Retina (tissue), 1 donor: ENCODE results near the gene NRK.
"Not testable (repeated sequence)": the region's sequence is repeated elsewhere in the genome, so short reads cannot be mapped to it uniquely, and the experiment has no call there.

Experiments
- DNase-seq: peaks from one replicate; pipeline ENCODE4 v3.0.0-alpha.2; 2016

The NRK gene

GRCh38 chrX:105822138-105823091 lies at the start of gene NRK:
NRK (plus strand) TSS chrX:105822539; CDS start chrX:105822846, 307 bp downstream.
- DNase-seq, result peak; percentile 67

- no peak for DNase-seq
These were observed 48.5 kb upstream of the NRK start for GRCh38 chrX:105773801-105774200.

GRCh38 chrX:105775679-105776078 lies 46.7 kb upstream of the NRK start:
- no peak for DNase-seq

GRCh38 chrX:105781804-105782203 lies 40.5 kb upstream of the NRK start:
- DNase-seq, result no peak

- DNase-seq, result not testable (repeated sequence)
These were observed 25.5 kb upstream of the NRK start for GRCh38 chrX:105796877-105797276.

- no peak for DNase-seq
These were observed 18.4 kb upstream of the NRK start for GRCh38 chrX:105803891-105804290.

GRCh38 chrX:105805655-105806054 lies 16.7 kb upstream of the NRK start:
- DNase-seq, result not testable (repeated sequence)

GRCh38 chrX:105816517-105816916 lies 5.8 kb upstream of the NRK start:
- no peak for DNase-seq

- no peak for DNase-seq
These were observed 2.1 kb upstream of the NRK start for GRCh38 chrX:105820247-105820646.

- DNase-seq, result peak; percentile 61
These were observed 743 bp upstream of the NRK start for GRCh38 chrX:105821471-105822121.

GRCh38 chrX:105823092-105823455 lies 735 bp downstream of the NRK start:
- DNase-seq, result no peak

- DNase-seq, result no peak
These were observed 6.7 kb downstream of the NRK start for GRCh38 chrX:105829011-105829410.

GRCh38 chrX:105837232-105837631 lies 14.9 kb downstream of the NRK start:
- DNase-seq, result peak; percentile 42

GRCh38 chrX:105845631-105846030 lies 23.3 kb downstream of the NRK start:
- DNase-seq, result no peak

GRCh38 chrX:105850100-105850499 lies 27.8 kb downstream of the NRK start:
- DNase-seq, result not testable (repeated sequence)

GRCh38 chrX:105865709-105866108 lies 43.4 kb downstream of the NRK start:
- no peak for DNase-seq

- DNase-seq, result no peak
These were observed 47.4 kb downstream of the NRK start for GRCh38 chrX:105869701-105870100.

GRCh38 chrX:105870445-105870844 lies 48.1 kb downstream of the NRK start:
- no peak for DNase-seq

- DNase-seq, result no peak
These were observed 50.6 kb downstream of the NRK start for GRCh38 chrX:105872941-105873340.

- no peak for DNase-seq
These were observed 52.5 kb downstream of the NRK start for GRCh38 chrX:105874790-105875189.

- no peak for DNase-seq
These were observed 54.3 kb downstream of the NRK start for GRCh38 chrX:105876658-105877057.

GRCh38 chrX:105880491-105880890 lies 58.2 kb downstream of the NRK start:
- DNase-seq, result no peak

GRCh38 chrX:105882581-105883275 lies 60.4 kb downstream of the NRK start:
- no peak for DNase-seq

GRCh38 chrX:105894721-105895120 lies 72.4 kb downstream of the NRK start:
- DNase-seq, result no peak
